Loucy (cell line): ENCODE results near the gene ZNF611.

Experiments
- EZH2phosphoT487 ChIP-seq: fragments of 200-600 bp; IDR thresholded peaks from 2 replicates; pipeline ENCODE4 v1.6.1; 2018; ENCODE audit warnings: antibody characterized with exemption, mild to moderate bottlenecking, moderate library complexity, borderline replicate concordance
- TF ChIP-seq, protein P1 (sequence below): fragments of 200-600 bp; sonication (generic); conservative IDR thresholded peaks from 2 replicates; pipeline ENCODE4 v1.5.1; 2014; ENCODE audit warnings: mild to moderate bottlenecking, antibody characterized with exemption, low read length

GRCh38 chr19:52665027-52665426 is 69.8 kb downstream of the ZNF611 start:
- TF ChIP-seq, protein P1, sequence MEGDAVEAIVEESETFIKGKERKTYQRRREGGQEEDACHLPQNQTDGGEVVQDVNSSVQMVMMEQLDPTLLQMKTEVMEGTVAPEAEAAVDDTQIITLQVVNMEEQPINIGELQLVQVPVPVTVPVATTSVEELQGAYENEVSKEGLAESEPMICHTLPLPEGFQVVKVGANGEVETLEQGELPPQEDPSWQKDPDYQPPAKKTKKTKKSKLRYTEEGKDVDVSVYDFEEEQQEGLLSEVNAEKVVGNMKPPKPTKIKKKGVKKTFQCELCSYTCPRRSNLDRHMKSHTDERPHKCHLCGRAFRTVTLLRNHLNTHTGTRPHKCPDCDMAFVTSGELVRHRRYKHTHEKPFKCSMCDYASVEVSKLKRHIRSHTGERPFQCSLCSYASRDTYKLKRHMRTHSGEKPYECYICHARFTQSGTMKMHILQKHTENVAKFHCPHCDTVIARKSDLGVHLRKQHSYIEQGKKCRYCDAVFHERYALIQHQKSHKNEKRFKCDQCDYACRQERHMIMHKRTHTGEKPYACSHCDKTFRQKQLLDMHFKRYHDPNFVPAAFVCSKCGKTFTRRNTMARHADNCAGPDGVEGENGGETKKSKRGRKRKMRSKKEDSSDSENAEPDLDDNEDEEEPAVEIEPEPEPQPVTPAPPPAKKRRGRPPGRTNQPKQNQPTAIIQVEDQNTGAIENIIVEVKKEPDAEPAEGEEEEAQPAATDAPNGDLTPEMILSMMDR = no peak
- no peak for TF ChIP-seq EZH2phosphoT487
